KOPT-K1 (cell line): ENCODE data around the gene TACO1.

Experiments used
- H3K27ac ChIP-seq: fragments of 200-600 bp; sonication (generic); 2 replicates; pipeline ENCODE4 v1.5.1; 2016; ENCODE audit warnings: antibody characterized with exemption, mild to moderate bottlenecking, low read depth, low read length; ENCODE audit not compliant: poor library complexity, severe bottlenecking
- H3K36me3 ChIP-seq: fragments of 200-600 bp; sonication (generic); 2 replicates; pipeline ENCODE4 v1.5.1; 2017; ENCODE audit warnings: antibody characterized with exemption, mild to moderate bottlenecking, low read length, moderate library complexity; ENCODE audit not compliant: insufficient read depth
- H3K9me3 ChIP-seq: fragments of 200-600 bp; sonication (generic); 2 replicates; pipeline ENCODE4 v1.5.1; 2017; ENCODE audit warnings: antibody characterized with exemption, low read length, mild to moderate bottlenecking; ENCODE audit not compliant: insufficient read depth, poor library complexity, severe bottlenecking

The TACO1 gene

DNA sequence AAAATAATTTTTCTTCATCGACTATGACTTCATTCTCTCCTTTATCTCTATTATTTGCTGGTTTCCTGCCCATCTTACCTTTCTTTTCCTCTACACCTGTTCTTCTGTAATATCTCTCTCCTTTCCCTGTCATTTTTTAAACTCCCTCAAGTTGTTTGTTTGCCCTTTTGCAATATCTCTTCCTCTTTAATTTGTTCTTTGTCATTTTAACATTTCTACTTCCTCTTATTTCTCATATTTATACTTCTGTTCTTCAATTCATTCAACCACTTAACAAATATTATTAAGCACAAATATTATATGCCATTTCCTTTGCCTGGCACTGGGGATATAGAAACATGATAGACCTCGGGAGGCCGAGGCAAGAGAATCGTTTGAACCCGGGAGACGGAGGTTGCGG lies 44.2 kb downstream of the TACO1 start:
- Histone ChIP-seq H3K9me3 (no peaks in the 10 kb centered on the region), H3K27ac (no peak overlapping the region), H3K36me3 (peaks cover 31% of the 10 kb centered on the region)

DNA sequence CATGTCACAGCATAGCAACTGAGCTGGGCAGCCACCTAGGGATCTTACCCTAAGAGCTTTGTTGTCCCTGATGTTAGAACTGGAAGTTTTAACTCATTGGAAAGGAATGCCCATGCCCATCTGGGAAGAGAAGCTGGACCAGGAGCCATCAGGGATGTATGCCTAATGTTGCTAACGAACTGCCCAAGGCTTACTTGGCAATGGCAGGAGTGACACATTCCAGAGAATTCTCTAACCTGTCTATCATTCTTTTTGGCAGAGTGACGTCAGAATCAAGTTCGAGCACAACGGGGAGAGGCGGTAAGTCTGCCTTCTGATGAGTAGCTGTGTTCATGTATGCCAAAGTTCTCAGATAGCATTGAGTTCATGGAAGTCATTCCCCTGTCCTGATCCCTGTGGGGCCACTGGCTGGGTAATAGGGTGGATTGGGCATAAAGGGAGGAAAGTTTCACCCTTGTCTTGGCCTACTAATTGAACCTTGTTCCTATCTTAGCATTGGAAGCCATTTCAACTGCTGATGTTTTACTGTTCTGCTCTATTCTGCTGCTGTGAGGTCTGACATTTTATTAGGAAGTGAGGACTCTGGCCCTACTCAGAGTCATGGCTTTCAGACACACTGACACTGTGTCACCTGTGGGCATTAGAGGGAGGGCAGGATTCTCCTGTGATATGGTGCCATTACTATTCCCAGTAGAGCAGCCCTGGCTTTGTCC lies 45.2 kb downstream of the TACO1 start:
- Histone ChIP-seq H3K27ac (no peak overlapping the region), H3K36me3 (peaks cover 31% of the 10 kb centered on the region), H3K9me3 (no peaks in the 10 kb centered on the region)

DNA sequence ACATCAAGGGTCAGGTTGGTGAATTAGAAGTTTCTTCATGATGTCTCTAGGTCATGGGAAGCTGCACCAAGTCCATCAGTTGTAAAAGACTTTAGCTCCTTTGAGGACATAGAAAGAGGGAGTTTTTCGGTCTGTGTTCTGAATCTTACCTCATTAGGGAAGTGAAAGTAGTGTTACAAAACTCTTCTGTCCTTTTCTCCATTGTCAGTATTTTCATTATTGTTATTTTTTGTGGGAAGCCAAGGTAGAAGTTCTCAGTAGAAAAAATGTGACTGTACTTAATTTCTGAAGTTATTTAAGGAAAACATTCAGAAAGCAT lies 45.8 kb downstream of the TACO1 start:
- Histone ChIP-seq H3K27ac (no peak overlapping the region), H3K9me3 (no peaks in the 10 kb centered on the region), H3K36me3 (peaks cover 35% of the 10 kb centered on the region)

DNA sequence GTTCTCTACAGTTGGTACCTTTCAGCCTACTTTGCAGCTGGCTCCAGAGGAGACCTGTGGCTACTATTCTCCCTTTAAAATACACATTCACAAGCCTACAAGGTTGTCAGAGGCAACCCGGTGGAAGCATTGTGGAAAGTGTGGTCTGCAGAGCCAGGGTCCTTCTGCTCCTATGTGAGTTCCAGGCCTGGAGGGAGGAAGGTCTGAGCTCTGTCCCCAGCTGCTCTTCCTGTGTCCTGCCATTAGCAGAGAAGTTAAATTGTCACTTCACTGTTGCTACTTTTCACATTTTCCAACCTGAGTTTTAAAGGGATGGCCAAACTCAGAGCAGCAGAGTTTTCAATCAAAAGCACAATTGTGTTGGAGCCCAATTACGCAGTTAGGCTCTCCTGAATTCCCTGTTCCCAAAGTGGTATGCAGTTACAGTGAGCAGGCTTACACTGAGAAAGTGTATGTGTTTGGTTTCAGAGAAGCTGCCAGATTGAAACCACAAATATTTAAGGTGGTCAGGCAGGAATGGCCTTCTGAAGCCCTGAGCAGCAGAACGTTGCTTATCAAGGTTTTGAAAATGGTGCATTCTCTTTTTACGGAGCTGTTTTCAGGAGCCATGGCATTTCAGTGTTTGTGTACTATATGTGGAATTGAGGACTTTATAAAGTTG lies 46.5 kb downstream of the TACO1 start:
- H3K36me3 ChIP-seq, result peaks cover 37% of the 10 kb centered on the region
- H3K9me3 ChIP-seq, result no peaks in the 10 kb centered on the region
- no peak overlapping the region for H3K27ac ChIP-seq

DNA sequence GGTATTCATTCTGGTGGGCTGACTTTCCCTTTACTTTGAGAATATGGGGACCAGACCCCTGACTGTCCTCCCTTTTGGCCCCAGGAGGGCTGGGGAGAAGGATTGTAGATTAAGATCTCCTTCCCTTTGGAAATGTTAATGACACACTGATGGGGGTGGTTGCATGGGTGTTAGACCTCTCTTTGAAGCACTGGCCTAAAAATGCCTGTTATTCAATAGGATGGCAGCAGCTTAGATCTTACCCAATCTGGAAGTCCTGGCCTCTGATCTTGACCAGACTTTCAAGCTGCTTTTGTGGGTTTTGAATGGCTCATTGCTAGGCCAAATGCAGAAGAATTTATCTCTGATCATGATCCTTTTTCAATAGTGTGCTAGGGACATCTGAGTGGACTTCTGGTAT lies 47.2 kb downstream of the TACO1 start:
- Histone ChIP-seq H3K9me3 (no peaks in the 10 kb centered on the region), H3K36me3 (peaks cover 45% of the 10 kb centered on the region), H3K27ac (no peak overlapping the region)

DNA sequence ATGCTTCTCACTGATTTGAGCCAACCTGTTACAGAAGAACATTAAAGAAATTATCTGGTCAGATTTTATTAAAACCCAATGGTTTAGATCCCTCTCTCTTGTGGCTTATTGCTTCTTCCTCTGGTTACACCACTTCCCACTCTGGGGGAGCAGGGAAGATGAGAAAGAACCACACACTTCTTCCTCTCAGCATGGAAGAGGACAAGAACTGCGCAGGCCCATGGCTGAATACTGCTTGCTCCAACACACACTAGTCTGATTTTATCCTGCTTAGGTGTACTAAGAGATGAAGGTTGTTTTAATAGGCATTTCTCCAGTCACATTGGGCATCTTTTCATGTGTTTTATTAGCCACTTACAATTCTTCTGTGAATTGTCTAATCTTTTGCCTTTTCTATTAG lies 49.1 kb downstream of the TACO1 start:
- no peak overlapping the region for H3K27ac ChIP-seq
- peaks cover 61% of the 10 kb centered on the region for H3K36me3 ChIP-seq
- no peaks in the 10 kb centered on the region for H3K9me3 ChIP-seq

DNA sequence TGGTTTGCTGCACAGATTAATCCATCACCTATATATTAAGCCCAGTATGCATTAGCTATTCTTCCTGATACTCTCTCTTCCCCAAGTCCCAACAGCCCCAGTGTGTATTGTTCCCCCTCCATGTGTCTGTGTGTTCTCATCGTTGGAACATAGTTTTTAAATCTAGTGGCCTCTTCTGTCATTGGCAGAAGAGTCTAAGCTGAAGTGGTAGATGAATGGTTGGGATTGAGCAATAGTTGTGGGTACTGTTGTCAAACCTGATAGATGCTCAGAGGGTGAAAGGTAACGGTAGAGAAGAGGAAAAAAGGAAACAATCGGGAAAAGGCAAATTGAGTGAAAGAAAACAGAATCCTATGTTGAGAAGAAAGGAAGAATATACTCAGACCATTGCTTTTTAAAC lies 51.4 kb downstream of the TACO1 start:
- Histone ChIP-seq H3K9me3 (no peaks in the 10 kb centered on the region), H3K27ac (no peak overlapping the region), H3K36me3 (peaks cover 50% of the 10 kb centered on the region)

DNA sequence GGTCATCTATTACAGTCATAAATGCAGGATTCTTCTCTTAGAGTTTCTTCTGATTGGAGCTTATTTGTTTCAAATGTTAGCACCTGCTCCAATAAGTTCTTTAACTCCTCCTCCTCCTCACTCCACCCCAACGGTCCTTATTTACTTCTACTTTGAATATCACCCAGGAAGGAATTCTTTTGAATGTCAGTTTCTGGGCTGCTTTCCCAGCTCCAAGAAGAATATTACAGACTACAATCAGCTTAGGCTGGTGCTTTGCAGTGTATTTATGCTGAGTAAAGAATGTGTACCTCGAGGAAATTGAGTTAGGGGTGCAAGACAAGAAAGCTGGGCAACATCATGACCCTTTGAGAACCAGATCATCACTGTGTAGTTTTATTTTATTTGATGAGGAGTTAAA lies 52.4 kb downstream of the TACO1 start:
- no peak overlapping the region for H3K27ac ChIP-seq
- H3K36me3 ChIP-seq, result peaks cover 45% of the 10 kb centered on the region

DNA sequence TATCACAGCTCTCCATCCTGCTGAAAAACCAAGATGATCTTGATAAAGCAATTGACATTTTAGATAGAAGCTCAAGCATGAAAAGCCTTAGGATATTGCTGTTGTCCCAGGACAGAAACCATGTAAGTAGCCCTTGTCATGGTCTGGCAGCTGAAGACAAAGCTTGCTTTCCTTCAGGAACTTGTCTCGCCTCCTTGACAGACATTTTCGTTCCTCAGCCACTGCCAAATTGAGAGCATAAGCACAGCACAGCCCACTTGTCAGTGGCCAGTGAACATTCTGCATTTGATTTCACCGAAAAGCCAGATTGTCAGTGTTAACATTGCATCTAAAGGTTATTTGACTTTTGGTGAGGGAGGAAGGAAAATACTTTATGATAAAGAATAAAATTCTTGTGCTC lies 57.1 kb downstream of the TACO1 start:
- Histone ChIP-seq H3K9me3 (no peaks in the 10 kb centered on the region), H3K27ac (no peak overlapping the region), H3K36me3 (peaks cover 61% of the 10 kb centered on the region)

More for the DNA sequence above, 52.4 kb downstream of the TACO1 start:
- no peaks in the 10 kb centered on the region for H3K9me3 ChIP-seq
